ENCODE results near the gene ALMS1. TPM values are rescaled to one million over a fixed set of nuclear protein-coding genes. Genes with fewer than 3 reads are reported as not detected.
"Not testable (repeated sequence)": the region's sequence is repeated elsewhere in the genome, so short reads cannot be mapped to it uniquely, and the experiment has no call there.

ALMS1 gene
- total and polyA plus RNA-seq, 12 donors = 6.2 to 33.3 (median 12.0) TPM

- intact Hi-C loops (cut with DNase I) = no loop called here
- WGBS, 4 donors = 93 to 97% (median 95%) methylated on average over 2 of the region's 2 CpGs
- Histone ChIP-seq H3K27me3 (no peaks in the 10 kb centered on the region), H3K9me3 (replicated peaks in 1 of 3) (no peaks in the 10 kb centered on the region), H3K4me1 (replicated peaks in 1 of 2) (no peaks in the 10 kb centered on the region), H3K36me3 (replicated peaks in 1 of 2) (no peaks in the 10 kb centered on the region), H3K27ac (no peak overlapping the region), H3K4me3 (no peak overlapping the region)
- DNase-seq = no peak
- TF ChIP-seq POLR2A (IDR thresholded peaks at IDR 0.05) (no peak), CTCF (IDR thresholded peaks at IDR 0.05) (no peak)
Measured at GRCh38 chr2:73503992-73504570, 118.4 kb downstream of the ALMS1 start.

GRCh38 chr2:73504850-73505249, 119.2 kb downstream of the ALMS1 start:
- H3K27me3 ChIP-seq; H3K4me1 ChIP-seq (replicated peaks in 1 of 2); DNase-seq; H3K9me3 ChIP-seq (replicated peaks in 1 of 3); H3K4me3 ChIP-seq; H3K36me3 ChIP-seq (replicated peaks in 1 of 2); H3K27ac ChIP-seq; intact Hi-C loops (cut with DNase I): not testable (repeated sequence)
- WGBS, 4 donors = 95 to 98% (median 97%) methylated on average over 2 of the region's 2 CpGs

GRCh38 chr2:73510470-73510869, 124.8 kb downstream of the ALMS1 start:
- H3K27me3 ChIP-seq; H3K27ac ChIP-seq; H3K36me3 ChIP-seq (replicated peaks in 1 of 2); H3K9me3 ChIP-seq (replicated peaks in 1 of 3); H3K4me3 ChIP-seq; intact Hi-C loops (cut with DNase I); H3K4me1 ChIP-seq (replicated peaks in 1 of 2); DNase-seq: not testable (repeated sequence)
- WGBS, 4 donors = 89 to 100% (median 93%) methylated on average over 1 to 5 of the region's 5 CpGs; no CpG with 5 or more reads in 1 of the 4 donors

- no peak overlapping the region for H3K4me3 ChIP-seq
Measured at GRCh38 chr2:73516033-73516432, 130.4 kb downstream of the ALMS1 start.

GRCh38 chr2:73528688-73529087, 143.1 kb downstream of the ALMS1 start:
- TF ChIP-seq POLR2A (IDR thresholded peaks at IDR 0.05) (no peak), CTCF (IDR thresholded peaks at IDR 0.05) (no peak)
- Histone ChIP-seq H3K27ac (no peak overlapping the region), H3K4me3 (no peak overlapping the region), H3K9me3 (replicated peaks in 1 of 3) (peaks cover 3 to 11% (median 11%) of the 10 kb centered on the region in 3 donors), H3K27me3 (no peaks in the 10 kb centered on the region), H3K4me1 (replicated peaks in 1 of 2) (no peaks in the 10 kb centered on the region), H3K36me3 (replicated peaks in 1 of 2) (no peaks in the 10 kb centered on the region)
- intact Hi-C loops (cut with DNase I) = no loop called here
- DNase-seq = no peak
- 93 to 100% (median 100%) methylated on average over 1 of the region's 1 CpG for WGBS, 4 donors

More at GRCh38 chr2:73516033-73516432, 130.4 kb downstream of the ALMS1 start:
- intact Hi-C loops (cut with DNase I) = no loop called here
- WGBS, 4 donors = 96 to 100% (median 98%) methylated on average over 1 of the region's 1 CpG
- TF ChIP-seq CTCF (IDR thresholded peaks at IDR 0.05) (no peak), POLR2A (IDR thresholded peaks at IDR 0.05) (no peak)
- Histone ChIP-seq H3K4me1 (replicated peaks in 1 of 2) (no peaks in the 10 kb centered on the region), H3K27ac (no peak overlapping the region), H3K36me3 (replicated peaks in 1 of 2) (no peaks in the 10 kb centered on the region), H3K9me3 (replicated peaks in 1 of 3) (no peaks in the 10 kb centered on the region), H3K27me3 (no peaks in the 10 kb centered on the region)
- no peak for DNase-seq

GRCh38 chr2:73530773-73531172, 145.1 kb downstream of the ALMS1 start:
- H3K36me3 ChIP-seq (replicated peaks in 1 of 2) = not testable (repeated sequence)
- WGBS, 4 donors = 93 to 100% (median 94%) methylated on average over 3 to 4 of the region's 4 CpGs

More at GRCh38 chr2:73530773-73531172, 145.1 kb downstream of the ALMS1 start:
- H3K27ac ChIP-seq; H3K4me3 ChIP-seq; H3K4me1 ChIP-seq (replicated peaks in 1 of 2); H3K27me3 ChIP-seq; DNase-seq; intact Hi-C loops (cut with DNase I): not testable (repeated sequence)
- peaks cover 3 to 11% (median 11%) of the 10 kb centered on the region in 3 donors for H3K9me3 ChIP-seq (replicated peaks in 1 of 3)

Data from adrenal gland (tissue), 12 donors.